LNCAP (cell line): ENCODE measurements around the gene C9orf50.
A peak's percentile ranks its signal among the peaks of the same experiment; 100 is the strongest.

Experiments
- TF ChIP-seq, protein P1 (sequence below): fragments of 450-650 bp; IDR thresholded peaks from 2 replicates; pipeline ENCODE4 v1.5.1; 2017; ENCODE audit warnings: mild to moderate bottlenecking

Gene C9orf50

DNA sequence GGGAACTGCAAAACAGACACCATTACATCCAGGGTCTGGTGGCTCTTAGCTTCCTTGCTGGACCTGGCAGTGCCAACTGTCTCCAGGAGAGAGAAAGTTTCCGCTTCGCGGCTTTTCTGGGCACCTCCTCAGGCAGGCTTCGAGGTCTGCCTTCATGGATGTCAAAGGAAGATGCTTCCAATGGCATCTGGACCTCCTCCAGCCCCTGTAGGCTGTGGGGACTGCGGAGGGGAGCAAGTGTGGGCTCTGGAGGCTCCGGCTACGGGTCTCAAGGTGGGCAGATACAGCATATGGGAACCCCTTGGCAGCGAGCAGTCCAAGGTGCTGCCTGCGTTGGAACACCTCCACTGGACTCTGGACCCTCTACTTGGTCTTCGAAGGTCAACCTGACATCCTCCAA is 6.0 kb downstream of the C9orf50 start:
- TF ChIP-seq, protein P1, sequence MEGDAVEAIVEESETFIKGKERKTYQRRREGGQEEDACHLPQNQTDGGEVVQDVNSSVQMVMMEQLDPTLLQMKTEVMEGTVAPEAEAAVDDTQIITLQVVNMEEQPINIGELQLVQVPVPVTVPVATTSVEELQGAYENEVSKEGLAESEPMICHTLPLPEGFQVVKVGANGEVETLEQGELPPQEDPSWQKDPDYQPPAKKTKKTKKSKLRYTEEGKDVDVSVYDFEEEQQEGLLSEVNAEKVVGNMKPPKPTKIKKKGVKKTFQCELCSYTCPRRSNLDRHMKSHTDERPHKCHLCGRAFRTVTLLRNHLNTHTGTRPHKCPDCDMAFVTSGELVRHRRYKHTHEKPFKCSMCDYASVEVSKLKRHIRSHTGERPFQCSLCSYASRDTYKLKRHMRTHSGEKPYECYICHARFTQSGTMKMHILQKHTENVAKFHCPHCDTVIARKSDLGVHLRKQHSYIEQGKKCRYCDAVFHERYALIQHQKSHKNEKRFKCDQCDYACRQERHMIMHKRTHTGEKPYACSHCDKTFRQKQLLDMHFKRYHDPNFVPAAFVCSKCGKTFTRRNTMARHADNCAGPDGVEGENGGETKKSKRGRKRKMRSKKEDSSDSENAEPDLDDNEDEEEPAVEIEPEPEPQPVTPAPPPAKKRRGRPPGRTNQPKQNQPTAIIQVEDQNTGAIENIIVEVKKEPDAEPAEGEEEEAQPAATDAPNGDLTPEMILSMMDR: no peak

DNA sequence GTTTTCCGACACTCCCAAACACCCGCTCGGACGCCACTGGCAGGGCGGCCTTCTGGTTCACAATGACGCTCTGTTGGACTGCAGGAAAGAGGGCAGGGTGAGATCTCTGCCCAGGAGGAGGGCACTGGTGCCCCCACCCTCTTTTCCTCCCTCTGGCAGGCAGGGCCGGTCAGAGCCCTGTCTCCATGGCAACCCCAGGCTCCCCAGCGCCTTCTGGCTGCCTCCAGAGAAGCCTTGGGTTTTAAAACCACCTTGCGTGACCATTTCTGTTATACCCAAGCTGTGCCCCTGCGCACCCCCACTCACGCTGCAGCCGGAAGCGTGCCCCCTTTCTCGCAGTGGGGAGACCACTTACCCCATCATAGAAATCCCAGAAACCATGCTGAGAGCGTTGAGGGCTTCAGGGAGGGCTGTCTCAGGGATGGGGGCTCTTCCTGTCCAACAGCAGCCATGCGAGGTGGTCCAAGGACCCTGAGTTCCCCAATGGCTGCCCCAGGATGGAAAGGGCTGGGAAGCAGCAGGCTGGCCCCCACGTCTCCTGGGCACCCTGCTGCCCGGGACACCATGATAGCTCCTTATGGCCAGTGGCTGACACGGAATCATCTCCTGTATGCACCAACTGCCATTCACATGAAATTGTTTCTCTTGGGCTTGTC is 7.3 kb downstream of the C9orf50 start:
- TF ChIP-seq, protein P1: no peak

DNA sequence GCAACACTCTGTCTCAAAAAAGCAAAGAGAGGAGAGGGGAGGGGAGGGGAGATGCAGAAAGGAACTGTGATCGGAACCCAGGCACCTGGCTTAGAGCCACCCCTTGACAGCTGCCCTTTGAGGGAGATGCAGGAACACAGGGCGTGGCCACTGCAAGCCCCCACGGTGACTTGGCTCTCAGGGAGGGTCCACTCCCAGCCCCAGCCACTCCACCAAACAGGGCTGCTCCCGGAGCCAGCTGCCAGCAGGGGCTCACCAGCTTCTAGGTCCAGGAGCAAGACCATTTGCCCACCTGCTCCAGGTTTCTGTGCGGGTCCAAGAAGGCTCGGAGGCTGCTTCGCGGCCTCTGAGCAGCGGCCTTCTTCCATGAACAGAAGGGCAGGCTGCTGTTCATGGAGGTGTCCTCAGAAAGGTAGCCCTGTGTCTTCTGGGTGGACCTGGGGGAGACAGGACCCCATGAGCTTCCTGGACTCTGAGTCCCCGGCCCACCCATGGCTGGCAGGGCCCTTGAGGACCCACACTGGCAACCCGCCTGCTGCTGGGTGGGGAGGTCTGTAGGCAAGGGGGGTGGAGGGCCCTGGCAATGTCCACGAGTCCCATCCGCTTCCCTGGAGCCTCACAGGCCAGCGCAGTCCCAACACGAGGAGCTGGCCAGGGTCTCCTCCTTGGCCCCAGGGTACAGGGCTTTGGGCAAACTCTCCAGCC is 7.9 kb downstream of the C9orf50 start:
- TF ChIP-seq, protein P1: no peak

DNA sequence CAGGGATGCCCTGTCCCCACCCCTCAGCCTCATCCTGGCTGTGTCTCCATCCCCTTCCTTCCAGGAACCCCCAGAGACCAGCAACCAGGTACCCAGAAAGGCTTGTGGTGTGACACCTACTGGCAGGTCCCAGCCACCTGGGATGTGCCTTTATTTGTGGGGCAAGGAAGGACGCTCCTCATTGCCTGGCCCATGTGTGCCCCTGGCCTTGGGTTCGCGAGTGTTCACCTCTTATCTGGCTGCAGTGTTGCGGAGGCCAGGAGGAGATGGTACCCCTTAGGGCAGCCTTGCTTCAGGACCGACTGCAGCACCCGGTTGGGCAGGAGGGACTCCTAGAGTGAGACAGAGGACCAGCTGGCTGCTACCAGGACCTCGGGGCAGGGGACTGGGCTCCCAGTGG is 8.8 kb downstream of the C9orf50 start:
- TF ChIP-seq, protein P1: no peak

DNA sequence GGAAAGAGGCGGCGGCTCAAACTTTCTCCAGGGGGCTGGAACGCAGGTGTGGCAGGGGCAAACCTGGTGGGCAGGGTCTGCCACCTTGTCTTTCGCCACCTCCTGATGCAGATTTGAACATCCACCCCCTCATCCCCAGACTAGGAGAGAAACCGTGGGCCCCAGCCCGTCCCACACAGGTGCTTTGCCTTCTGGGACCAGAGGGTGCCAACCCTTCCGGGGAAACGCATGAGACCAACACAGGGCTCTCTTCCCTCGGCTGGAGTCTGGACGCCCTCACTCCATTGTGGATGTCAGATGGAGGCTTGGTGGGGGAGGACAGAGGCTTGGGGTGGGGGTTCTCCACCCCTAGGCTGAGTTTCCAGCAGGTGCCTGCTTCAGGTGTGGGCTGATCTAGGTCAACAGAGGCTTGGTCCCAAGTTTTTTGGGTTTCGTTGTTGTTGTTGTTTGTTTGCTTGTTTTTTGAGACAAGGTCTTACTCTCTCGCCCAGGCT is 9.5 kb downstream of the C9orf50 start:
- TF ChIP-seq, protein P1: no peak

DNA sequence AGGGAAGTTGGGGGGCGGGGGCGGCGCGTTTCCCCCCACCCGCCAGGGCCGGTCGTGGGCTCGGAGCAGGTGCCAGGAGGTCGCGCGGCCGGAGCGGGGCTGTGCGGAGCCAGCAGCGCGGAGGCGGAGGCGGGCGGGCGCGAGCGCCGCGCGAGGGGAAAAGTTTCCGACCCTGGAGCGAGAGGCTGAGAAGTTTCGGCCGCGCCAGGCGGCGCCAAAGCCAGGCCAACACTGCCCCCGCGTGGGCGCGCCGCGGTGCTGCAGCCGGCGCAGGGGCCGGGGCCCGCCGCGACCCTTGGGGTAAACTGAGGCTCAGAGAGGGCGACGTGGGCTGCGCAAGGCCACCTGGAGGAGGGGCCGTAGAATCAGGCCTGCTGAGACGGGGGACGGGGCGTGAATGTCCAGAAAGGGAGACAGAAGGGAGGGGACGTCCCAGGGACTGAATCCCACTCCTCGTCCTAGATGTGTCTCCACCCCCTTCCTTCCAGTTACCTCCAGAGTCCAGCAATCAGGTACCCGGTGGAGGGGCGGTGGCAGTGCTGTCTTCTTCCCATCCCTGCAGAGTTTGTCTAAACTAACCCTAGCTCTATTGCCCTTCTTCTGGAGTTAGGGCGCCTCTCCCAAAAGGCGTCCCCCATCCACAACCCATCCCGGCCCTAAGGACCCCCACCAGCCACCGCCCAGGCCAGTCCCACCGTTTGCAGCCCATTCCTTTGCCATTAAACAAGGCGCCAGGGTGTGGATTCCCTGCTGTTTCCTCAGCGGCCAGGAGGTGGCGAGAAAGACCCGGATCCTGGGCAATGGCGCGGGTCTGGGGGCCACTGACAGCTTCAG is 10.2 kb downstream of the C9orf50 start:
- TF ChIP-seq, protein P1: peak; percentile 90

DNA sequence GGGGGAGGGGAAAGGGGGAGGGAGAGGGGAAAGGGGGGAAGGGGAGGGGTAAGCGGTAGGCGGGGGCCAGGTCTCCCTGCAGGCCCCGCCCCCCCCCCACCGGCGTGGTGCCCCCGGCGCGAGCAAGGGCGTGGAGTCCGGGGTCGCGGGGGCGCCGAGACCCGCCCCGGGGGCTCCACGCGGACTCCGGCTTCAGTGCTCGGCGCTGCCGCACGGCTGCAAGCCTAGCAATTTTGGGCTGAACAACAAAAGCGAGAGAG is 10.8 kb downstream of the C9orf50 start:
- TF ChIP-seq, protein P1: no peak
